HEK293 (cell line): Measurements from ENCODE around the gene MERTK.

ENCODE experiments used
- CTCF ChIA-PET: fragments of 350-600 bp; formaldehyde crosslinking; extraction: SDS; loops from one replicate; lab custom pipeline; 2021; ENCODE audit warnings: antibody characterized with exemption; lab: Yijun Ruan, JAX
- POLR2A ChIA-PET: fragments of 300-600 bp; formaldehyde crosslinking; extraction: SDS; loops from one replicate; lab custom pipeline; 2020; ENCODE audit warnings: antibody characterized with exemption, inconsistent platforms; lab: Yijun Ruan, JAX
- H3K27ac ChIP-seq: fragments of 200-500 bp; sonication (Bioruptor generic); 2 replicates; pipeline ENCODE4 v1.5.1; 2014; ENCODE audit warnings: low read depth, low read length, control low read depth, inconsistent platforms; ENCODE audit errors: extremely low read depth
- H3K36me3 ChIP-seq, 2 experiments: fragments of 200-500 bp in 1 of 2; sonication (Bioruptor generic) in 1 of 2; 1 replicate in 1 of 2; 2 replicates in 1 of 2; pipeline ENCODE4 v1.5.1; 2014 to 2017; ENCODE audit warnings: inconsistent platforms in 2 of 2, low read length in 2 of 2; ENCODE audit not compliant: control insufficient read depth in 2 of 2, insufficient read depth in 1 of 2
- H3K4me1 ChIP-seq: fragments of 200-500 bp; sonication (Bioruptor generic); 2 replicates; pipeline ENCODE4 v1.5.1; 2014; ENCODE audit warnings: mild to moderate bottlenecking, low read length, inconsistent platforms; ENCODE audit not compliant: control insufficient read depth, insufficient read depth
- H3K4me3 ChIP-seq: 2 replicates; pipeline ENCODE4 v1.5.1; 2011; ENCODE audit warnings: low read depth, mild to moderate bottlenecking, control low read depth, low read length, moderate library complexity
- H3K9me3 ChIP-seq: fragments of 200-500 bp; sonication (Bioruptor generic); 2 replicates; pipeline ENCODE4 v1.5.1; 2014; ENCODE audit warnings: low read depth, low read length, inconsistent platforms; ENCODE audit not compliant: control insufficient read depth, insufficient read depth
- BCL11B ChIP-seq: fragments of 450-650 bp; formaldehyde crosslinking; IDR thresholded peaks from 2 replicates; pipeline ENCODE4 v1.5.1; 2016; ENCODE audit warnings: low read depth, missing biosample characterization, missing genetic modification characterization
- FEZF1 ChIP-seq: fragments of 450-650 bp; formaldehyde crosslinking; IDR thresholded peaks from 2 replicates; pipeline ENCODE4 v1.5.1; 2016; ENCODE audit warnings: missing biosample characterization, missing genetic modification characterization
- HOXA7 ChIP-seq: sonication (generic); formaldehyde crosslinking; IDR thresholded peaks from 2 replicates; pipeline ENCODE4 v1.8.1; 2022; ENCODE audit warnings: missing genetic modification reagents, borderline replicate concordance
- KLF9 ChIP-seq: fragments of 450-650 bp; formaldehyde crosslinking; IDR thresholded peaks from 2 replicates; pipeline ENCODE4 v1.5.1; 2016; ENCODE audit warnings: missing biosample characterization, missing genetic modification characterization, low read depth
- PBX3 ChIP-seq: sonication (generic); formaldehyde crosslinking; IDR thresholded peaks from 2 replicates; pipeline ENCODE4 v1.8.1; 2022; ENCODE audit warnings: mild to moderate bottlenecking, moderate library complexity, missing genetic modification reagents
- TSHZ1 ChIP-seq: fragments of 450-650 bp; formaldehyde crosslinking; IDR thresholded peaks from 2 replicates; pipeline ENCODE4 v1.5.1; 2016; ENCODE audit warnings: missing biosample characterization, missing genetic modification characterization, borderline replicate concordance
- ZNF114 ChIP-seq: fragments of 450-650 bp; formaldehyde crosslinking; IDR thresholded peaks from 2 replicates; pipeline ENCODE4 v1.5.0; 2017; ENCODE audit warnings: missing biosample characterization, missing genetic modification characterization
- ZNF19 ChIP-seq: fragments of 450-650 bp; formaldehyde crosslinking; IDR thresholded peaks from 2 replicates; pipeline ENCODE4; 2016; ENCODE audit warnings: missing biosample characterization, missing genetic modification characterization, low read depth
- ZNF24 ChIP-seq: fragments of 450-650 bp; formaldehyde crosslinking; IDR thresholded peaks from 2 replicates; pipeline ENCODE4 v1.5.1; 2016; ENCODE audit warnings: missing biosample characterization, missing genetic modification characterization
- ZNF280D ChIP-seq: fragments of 450-650 bp; formaldehyde crosslinking; IDR thresholded peaks from 2 replicates; pipeline ENCODE4 v1.5.1; 2016; ENCODE audit warnings: missing biosample characterization, missing genetic modification characterization
- ZNF302 ChIP-seq: fragments of 450-650 bp; formaldehyde crosslinking; IDR thresholded peaks from 2 replicates; pipeline ENCODE4 v1.5.1; 2016; ENCODE audit warnings: missing biosample characterization, missing genetic modification characterization, low read depth
- ZNF335 ChIP-seq: fragments of 450-650 bp; formaldehyde crosslinking; conservative IDR thresholded peaks from 2 replicates; pipeline ENCODE4 v1.5.1; 2016; ENCODE audit warnings: missing biosample characterization, missing genetic modification characterization
- ZNF341 ChIP-seq: fragments of 450-650 bp; formaldehyde crosslinking; IDR thresholded peaks from 2 replicates; pipeline ENCODE4; 2016; ENCODE audit warnings: low read depth, missing biosample characterization, missing genetic modification characterization
- ZNF366 ChIP-seq: fragments of 450-650 bp; formaldehyde crosslinking; conservative IDR thresholded peaks from 2 replicates; pipeline ENCODE4 v1.5.1; 2016; ENCODE audit warnings: missing biosample characterization, missing genetic modification characterization
- ZNF501 ChIP-seq: fragments of 450-650 bp; formaldehyde crosslinking; IDR thresholded peaks from 2 replicates; pipeline ENCODE4 v1.5.1; 2016; ENCODE audit warnings: missing biosample characterization, missing genetic modification characterization
- ZNF585B ChIP-seq: fragments of 450-650 bp; formaldehyde crosslinking; IDR thresholded peaks from 2 replicates; pipeline ENCODE4 v1.5.1; 2016; ENCODE audit warnings: missing biosample characterization, missing genetic modification characterization
- ZNF600 ChIP-seq: fragments of 450-650 bp; formaldehyde crosslinking; IDR thresholded peaks from 2 replicates; pipeline ENCODE4 v1.5.1; 2016; ENCODE audit warnings: missing biosample characterization, missing genetic modification characterization
- ZNF629 ChIP-seq: fragments of 450-650 bp; formaldehyde crosslinking; IDR thresholded peaks from 2 replicates; pipeline ENCODE4 v1.5.1; 2017; ENCODE audit warnings: missing biosample characterization, missing genetic modification characterization

The MERTK gene

GRCh38 chr2:111986116-111986900 lies 87.9 kb downstream of the MERTK start:
- no peak for TF ChIP-seq ZNF302 (tag by site-specific recombination)
- TF ChIP-seq ZNF600: peak; percentile 32; the same call in 1 of the 2 replicates
- TF ChIP-seq BCL11B (tag by site-specific recombination): no peak
- TF ChIP-seq ZNF280D: no peak
- peak; percentile 77 for TF ChIP-seq ZNF629 (tag by site-specific recombination)
- TF ChIP-seq ZNF24: 0 out of 2 replicates have a peak, but pooled peaks have one; percentile 35
- TF ChIP-seq FEZF1: peak; percentile 42; the same call in 1 of the 2 replicates
- no peak for TF ChIP-seq ZNF501 (tag by site-specific recombination)
- TF ChIP-seq HOXA7 (CRISPR knock-in tag): no peak
- 0 out of 2 replicates have a peak, but pooled peaks have one; percentile 23 for TF ChIP-seq TSHZ1
- TF ChIP-seq ZNF585B (tag by site-specific recombination): no peak
- TF ChIP-seq ZNF366 (tag by site-specific recombination): peak; percentile 28; the same call in 1 of the 2 replicates
- TF ChIP-seq ZNF335 (tag by site-specific recombination): peak; percentile 62
- TF ChIP-seq, all 188 proteins: peak for 7
- H3K27ac ChIP-seq: no peak overlapping the region
- H3K4me1 ChIP-seq: peaks cover 4% of the 10 kb centered on the region; the same call in 1 of the 2 replicates
- POLR2A ChIA-PET: no interaction called here
- peaks cover 4 to 33% of the 10 kb centered on the region in 2 experiments; a peak in 2 of 3 replicates for H3K36me3 ChIP-seq
- CTCF ChIA-PET: interaction anchor here (0.5 to 0.6 kb wide), 2 partner anchors 8 to 516 kb away, joined by 3 read pairs; no protein-coding TSS in a partner anchor
- H3K4me3 ChIP-seq: no peak overlapping the region
- H3K9me3 ChIP-seq: no peaks in the 10 kb centered on the region

- Histone ChIP-seq H3K27ac (no peak overlapping the region), H3K9me3 (no peaks in the 10 kb centered on the region), H3K4me1 (peaks cover 4% of the 10 kb centered on the region; the same call in 1 of the 2 replicates), H3K4me3 (no peak overlapping the region), H3K36me3 (peaks cover 0 to 19% of the 10 kb centered on the region in 2 experiments; a peak in 2 of 3 replicates)
- ChIA-PET CTCF (no interaction called here), POLR2A (no interaction called here)
- TF ChIP-seq ZNF114 (tag by site-specific recombination) (no peak), ZNF341 (tag by site-specific recombination) (no peak), KLF9 (tag by site-specific recombination) (no peak), ZNF19 (tag by site-specific recombination) (no peak), PBX3 (no peak)
These were observed 92.0 kb downstream of the MERTK start for GRCh38 chr2:111990375-111990774.
